Measurements from ENCODE around the gene ZCCHC14.
A peak's percentile ranks its signal among the peaks of the same experiment; 100 is the strongest.

Gene ZCCHC14

DNA sequence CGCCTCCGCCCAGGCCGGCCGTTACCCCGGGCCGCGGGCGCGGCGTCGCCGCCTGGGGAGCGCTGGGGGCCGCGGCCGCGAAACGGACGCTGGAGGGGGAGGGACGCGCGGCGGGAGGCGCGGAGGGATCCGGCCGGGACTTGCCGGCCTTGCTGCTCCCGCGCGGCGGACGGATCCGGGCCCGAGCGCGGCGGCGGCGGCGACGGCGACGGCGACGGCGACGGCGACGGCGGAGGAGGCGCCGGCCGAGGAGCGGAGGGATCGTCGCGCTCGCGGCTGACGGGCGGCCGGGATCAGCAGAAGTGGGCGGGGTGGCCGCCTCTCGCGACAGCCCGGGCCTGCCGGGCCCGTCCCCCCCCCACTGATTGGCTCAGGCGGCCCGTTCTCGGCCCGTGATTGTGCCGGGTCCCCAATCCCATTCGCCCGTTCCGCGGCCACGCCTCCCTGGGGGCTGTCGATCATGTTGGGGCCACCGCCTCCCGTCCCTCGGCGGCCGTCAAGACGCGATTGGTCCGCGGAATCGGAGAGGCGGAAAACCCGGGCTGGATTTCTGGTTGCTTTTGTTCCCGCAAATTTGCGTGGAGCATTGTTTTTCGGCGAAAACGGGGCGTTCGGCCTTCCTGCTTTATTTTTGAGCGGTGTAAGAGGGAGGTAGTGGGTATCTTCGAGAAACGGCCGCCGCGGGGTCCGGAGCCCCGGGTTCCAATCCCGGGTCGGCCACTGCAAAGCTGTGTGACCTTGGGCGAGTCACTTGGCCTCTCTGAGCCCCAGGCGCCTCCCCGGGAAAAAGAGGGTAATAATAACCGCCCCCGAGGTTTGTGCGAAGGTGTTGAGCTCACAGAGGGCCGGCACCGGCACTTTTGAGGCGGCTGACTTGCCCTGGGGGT, at the start of gene ZCCHC14:
Gene ZCCHC14, minus strand, starts transcription at position 304 of the 887 bp plus-strand sequence. CDS start 786 bp downstream, outside the sequence.
- DNase-seq (ENCODE audit: low read depth) = peak; percentile 99

DNA sequence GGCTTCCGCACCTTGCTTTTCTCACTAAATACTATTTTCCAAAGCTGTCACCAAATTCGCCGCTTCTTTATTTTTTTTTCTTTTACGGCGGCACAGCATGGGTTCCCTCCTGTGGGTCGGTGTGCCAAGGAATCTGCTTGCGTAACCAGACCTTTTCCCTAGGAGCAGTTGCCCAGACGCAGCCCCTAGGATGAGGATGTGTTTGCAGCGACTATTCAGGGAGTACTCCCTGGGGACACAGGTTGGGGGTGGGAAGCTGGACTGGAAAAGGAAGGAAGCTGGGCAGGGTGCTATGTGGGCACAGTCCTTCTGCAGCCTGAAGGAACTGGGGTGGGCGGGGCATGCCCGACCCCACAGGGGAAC, 49.0 kb upstream of the ZCCHC14 start:
- no peak for DNase-seq (ENCODE audit: low read depth)

DNA sequence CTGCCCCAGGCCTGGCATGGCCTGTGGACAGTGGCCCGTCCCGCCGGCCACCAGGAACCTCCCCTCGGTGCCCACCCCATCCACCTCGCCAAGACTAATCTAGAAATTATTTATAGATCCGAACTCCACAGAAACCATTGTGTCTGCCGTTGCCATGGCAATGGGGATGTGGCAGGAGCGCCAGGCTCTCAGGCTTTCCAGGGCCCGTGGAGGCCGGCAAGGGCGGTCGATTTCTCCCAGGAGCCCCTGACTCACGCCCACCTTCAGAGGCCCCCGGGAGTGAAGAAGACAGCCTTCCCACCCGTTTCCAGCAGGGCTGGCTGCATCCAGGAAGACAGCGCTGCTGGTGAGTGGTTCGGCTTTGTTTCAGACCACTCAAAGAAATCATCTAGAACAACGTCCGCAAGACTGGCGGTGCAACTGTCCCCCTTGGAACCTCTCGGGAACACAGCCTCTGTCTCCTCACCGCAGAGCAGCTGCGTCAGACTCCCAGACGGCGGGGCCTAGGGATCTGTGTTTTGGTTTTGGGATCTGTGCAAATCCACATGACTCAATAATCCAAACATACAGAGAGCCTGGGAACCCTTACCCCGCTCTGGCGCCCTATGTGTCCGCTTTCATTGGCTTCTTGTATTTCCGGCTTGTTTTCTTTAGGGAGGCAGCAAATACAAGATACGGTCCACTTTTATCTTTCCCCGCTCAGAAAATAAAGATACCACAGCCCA, 48.5 kb upstream of the ZCCHC14 start:
- no peak for DNase-seq (ENCODE audit: low read depth)

DNA sequence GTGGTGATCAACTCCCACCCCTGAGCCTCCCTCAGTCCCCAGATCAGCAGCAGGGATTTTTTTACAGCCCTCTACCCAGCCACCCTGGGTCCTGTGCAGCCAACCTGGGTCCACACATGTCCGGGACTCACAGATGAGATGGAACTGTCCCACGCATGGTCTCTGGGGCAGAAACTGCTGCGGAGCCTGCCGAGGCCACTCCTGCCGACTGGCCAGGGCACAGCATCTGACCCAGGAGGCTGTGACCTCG, 48.0 kb upstream of the ZCCHC14 start:
- DNase-seq (ENCODE audit: low read depth) = no peak

DNA sequence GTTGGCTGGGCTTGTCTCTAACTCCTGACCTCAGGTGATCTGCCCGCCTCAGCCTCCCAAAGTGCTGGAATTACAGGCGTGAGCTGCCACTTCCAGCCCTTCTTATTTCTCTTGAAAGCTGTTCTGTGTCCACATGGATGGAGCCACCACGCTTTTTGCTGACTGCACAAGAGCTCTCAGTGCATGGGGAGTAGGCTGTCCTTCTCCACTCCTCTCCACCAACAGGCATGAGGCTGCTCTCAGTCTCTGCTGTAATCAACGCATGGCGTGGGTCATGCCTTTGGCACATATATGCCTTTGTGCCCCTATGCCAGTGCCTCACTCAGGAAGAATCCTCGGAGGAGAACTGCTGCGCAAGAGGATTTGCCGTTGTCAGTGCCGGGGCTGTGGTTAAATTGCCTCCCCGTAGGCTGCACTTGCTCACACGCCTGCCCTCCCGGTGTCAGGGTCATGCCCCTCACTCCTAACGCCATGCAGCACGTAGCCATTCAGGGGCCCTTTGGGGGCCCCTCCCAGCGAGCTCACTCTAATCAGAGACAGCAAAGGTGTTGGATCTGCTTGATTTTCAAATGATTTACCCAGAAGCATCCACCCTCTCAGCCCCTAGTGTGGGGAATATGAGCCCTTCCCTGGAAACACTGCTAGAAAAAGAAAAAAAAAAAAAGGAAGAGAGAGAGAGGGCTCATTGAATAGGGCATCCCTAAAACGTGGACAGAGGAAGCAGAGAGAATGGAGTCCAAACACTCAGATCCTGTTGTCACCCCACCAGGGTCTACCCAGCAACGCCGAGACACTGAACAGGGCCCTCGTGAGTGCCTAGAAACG, 47.5 kb upstream of the ZCCHC14 start:
- DNase-seq (ENCODE audit: low read depth) = no peak

DNA sequence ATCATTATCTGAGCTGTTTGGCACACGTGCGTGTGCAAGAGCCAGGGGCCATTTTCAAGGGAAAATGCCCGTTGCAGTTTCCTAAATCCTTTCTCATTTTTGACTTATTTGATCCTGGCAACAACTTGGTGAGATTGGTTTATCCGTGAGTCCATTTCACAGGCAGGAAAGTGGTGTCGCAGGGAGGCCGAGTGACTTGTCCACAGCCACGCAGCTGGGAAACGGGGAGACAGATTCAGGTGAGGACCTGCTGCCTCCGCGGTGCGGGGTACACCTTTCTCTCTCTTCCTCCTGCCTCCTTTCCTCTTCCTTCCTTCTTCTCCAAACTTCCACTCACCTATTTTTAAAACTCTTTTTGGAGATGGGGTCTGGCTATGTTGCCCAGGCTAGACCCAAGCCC, 46.3 kb upstream of the ZCCHC14 start:
- no peak for DNase-seq (ENCODE audit: low read depth)

DNA sequence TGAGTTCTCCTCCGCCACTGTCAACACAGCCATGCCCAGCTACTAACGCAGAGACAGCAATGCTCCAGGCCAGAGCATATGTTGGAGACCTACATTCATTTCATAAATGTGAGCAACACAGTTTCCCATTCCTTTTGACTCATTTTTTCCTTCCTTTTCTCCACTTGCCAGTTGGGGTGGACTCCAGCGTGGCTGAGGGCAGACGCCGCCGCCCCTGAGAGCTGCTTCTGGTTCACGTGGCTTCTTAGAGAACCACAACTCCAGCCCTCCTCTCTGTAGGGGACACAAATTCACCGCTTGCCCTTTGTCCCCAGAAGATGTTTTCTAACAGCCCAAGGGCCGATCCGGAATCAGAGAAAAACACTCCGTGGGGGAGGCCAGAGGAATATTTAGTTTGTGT, 45.8 kb upstream of the ZCCHC14 start:
- DNase-seq (ENCODE audit: low read depth) = no peak

DNA sequence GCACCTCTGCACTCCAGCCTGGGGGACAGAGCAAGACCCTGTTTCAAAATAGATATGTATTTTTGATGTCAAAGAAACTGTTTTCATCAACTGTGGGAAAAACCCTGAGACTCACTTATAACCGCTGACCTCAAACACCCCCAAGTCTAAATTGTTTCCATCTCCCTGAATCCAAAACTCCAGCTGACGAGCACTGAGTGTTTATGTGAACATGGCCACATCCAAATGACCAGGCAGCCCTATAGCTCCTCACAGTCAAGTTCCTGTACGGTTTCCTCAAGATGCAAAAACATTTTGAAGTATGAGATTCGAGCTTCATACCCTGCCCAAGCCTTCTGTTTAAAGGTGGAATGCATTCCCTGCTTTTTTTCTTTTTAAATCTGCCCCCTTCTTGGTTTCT, 45.3 kb upstream of the ZCCHC14 start:
- no peak for DNase-seq (ENCODE audit: low read depth)

DNA sequence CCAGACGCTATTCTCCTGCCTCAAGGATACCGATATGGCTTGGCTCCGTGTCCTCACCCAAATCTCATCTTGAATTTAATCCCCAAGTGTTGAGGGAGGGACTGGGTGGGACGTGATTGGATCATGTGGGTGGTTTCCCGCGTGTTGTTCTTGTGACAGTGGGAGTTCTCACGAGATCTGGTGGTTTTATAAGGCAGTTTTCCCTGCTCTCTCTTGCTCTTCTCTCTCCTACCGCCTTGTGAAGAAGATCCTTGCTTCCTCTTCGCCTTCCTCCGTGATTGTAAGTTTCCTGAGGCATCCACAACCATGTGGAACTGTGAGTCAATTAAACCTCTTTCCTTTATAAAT, 43.9 kb upstream of the ZCCHC14 start:
- no peak for DNase-seq (ENCODE audit: low read depth)

DNA sequence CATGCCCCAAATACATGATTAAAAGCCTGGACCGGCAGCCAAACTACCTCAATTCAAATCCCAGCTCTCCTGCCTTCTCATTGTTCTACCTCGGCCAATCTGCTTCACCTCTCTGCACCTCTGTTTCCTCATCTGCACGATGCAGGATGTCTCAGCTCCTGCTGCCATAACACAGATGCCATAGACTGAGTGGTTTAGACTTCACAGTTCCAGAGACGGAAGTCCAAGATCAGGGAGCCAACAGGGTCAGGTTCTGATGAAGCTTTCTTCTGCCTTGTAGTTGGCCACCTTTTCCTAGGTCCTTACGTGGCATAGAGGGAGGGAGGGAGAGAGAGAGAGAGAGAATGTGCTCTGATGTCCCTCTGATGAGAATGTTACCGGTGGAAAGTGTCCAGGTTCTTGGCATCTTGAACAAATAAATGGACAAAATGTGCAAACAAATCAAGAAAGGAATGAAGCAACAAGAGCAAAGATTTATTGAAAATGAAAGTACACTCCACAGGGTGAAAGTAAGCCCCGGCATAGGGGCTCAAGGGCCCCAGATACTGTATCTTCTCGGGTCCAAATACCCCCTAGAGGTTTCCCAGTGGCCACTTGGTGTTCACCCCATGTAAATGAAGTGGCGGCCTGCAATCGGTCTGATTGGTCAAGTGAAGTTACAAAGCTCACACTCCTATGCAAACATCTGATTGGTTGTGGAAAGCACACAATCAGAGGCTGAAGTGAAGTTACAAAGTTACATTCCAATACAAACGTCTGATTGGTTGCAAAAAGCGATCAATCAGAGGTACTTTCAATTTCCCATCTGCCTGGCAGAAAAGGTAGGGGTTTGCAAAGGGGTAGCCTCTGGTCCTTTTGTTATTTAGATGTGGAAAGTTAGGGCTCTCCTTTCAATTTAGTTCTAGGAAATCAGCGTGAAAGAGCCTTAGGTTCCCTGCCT, 43.3 kb upstream of the ZCCHC14 start:
- no peak for DNase-seq (ENCODE audit: low read depth)

DNA sequence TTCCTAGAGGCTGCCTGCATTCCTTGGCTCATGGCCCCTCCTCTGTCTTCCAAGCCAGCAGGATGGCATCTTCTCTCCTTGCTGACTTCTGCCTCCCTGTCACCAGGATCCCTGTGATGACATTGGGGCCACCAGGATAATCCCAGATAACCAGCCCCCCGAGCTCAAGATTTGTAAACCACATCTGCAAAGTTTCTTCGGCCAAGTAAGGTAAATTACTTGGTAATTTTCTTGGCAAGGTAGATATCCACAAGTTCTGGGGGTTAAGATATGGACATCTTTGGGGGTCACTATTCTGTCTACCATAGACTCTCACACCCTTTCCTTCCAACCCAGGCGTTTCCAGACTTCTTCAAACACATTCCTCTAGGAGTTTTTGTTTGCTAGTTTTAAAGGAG, 42.6 kb upstream of the ZCCHC14 start:
- no peak for DNase-seq (ENCODE audit: low read depth)

DNA sequence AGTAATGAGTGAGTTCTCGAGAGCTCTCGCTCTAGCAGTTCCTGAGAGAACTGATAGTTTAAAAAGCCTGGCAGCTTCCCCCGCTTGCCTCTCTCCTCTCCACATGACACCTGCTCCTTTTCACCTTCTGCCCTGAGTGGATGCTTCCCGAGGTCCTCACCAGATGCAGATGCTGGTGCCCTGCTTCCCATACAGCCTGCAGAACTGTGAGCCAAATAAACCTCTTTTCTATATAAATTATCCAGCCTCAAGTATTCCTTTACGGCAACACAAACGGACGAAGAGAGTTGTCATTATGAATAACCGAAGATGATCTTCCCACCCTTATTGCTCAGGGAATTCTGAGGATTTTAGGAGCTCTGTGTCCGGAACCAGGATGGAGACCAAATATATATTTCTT, 41.9 kb upstream of the ZCCHC14 start:
- no peak for DNase-seq (ENCODE audit: low read depth)

DNA sequence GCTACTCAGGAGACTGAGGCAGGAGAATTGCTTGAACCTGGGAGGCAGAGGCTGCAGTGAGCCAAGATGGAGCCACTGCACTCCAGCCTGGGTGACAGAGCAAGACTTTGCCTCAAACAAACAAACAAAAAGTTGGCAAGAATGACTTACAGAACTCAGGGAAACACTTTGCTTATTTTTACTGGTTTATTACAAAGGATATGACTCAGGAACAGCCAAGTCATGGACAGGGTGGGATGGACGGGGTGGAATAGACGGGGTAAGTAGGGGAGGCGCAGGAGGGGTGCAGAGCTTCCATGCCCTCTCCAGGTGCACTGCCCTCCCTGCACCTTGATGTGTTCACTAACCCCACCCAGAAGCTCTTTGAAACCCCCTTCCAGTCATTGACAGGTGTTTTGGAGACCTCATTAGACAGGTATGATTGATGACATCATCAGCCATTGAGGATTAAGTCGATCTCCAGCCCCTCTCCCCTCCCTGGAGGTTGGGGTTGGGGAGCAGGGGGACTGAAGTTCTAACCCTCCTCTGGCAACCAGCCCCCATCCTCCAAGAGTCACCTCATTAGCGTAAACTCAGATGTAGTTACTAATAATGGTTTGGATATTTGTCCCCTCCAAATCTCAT, 41.3 kb upstream of the ZCCHC14 start:
- DNase-seq (ENCODE audit: low read depth) = no peak

DNA sequence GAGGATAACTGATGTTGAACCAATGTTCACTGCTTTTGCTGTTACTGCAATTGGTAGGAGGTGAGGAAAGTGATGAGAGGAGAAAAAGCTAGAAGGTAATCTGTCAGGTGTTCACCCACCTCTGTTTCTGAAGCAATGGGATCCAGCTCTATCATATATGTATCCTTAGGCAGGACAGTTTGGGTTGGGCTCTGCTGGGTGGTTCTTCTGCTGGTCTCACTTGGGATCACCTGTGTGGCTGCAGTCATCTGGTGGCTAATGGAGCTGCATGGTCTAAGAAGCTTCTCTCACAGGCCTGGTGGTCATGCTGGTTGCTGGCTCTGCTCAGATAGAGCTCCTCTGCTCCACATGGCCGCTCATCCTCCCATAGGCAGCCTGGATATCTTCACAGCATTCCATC, 40.2 kb upstream of the ZCCHC14 start:
- DNase-seq (ENCODE audit: low read depth) = no peak

DNA sequence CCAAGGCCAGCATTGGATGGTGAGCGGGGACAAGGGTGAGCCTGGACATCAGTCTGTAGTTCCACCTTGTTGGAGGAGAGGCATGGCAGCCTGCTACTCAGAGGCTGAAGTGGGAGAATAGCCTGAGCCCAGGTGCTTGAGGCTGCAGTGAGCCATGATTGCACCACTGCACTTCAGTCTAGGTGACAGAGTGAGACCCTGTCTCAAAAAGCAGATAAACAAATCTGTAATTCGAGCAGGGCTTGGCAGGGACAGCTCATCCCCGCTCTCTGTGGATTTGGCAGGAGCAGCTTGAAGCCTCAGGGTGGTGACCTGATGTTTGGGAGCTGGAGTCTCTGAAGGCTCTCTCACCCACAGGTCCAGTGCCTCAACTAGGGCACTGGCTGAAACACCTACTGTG, 38.6 kb upstream of the ZCCHC14 start:
- DNase-seq (ENCODE audit: low read depth) = no peak

DNA sequence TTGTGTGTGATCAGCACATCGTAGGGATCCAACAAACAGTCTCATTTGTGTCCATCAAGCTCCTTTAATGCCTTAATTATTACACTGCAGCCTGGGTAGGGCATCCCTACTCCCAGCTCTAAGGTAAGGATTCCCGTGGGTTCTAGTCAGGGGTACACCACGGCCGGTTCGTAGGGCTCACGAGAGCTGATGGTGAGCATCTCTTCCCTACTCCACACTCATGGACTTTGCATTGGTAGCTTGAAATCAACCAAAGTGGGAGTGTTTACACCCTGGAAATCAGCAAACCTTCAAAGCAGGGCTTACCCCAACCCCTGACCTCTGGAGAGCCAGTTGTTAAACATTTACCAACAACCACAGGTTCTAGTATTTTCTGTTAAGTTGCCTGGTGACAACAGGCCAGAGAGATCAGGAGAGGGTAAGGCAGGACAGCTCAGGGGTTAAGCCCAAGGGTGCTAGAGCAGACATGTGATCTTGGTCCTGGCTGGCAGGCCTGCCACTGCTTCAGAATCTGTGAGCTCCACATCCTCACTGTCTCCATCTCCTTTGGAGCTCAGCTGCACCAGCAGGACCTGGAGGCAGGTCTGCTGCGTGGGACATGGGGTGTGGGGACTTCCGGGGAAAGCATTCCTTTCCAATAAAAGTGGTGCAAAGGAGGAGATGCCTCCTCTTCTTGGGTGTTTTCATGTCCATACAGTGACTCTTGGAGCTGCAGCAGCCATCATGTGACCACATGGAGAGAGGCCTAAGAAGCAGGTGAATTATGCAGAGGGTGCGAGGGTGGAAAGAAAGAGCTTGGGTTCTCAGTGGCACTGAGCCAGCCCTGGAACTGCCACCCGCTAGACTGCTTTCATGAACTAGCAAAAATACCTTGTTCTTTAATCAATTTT, 36.1 kb upstream of the ZCCHC14 start:
- DNase-seq (ENCODE audit: low read depth) = no peak

DNA sequence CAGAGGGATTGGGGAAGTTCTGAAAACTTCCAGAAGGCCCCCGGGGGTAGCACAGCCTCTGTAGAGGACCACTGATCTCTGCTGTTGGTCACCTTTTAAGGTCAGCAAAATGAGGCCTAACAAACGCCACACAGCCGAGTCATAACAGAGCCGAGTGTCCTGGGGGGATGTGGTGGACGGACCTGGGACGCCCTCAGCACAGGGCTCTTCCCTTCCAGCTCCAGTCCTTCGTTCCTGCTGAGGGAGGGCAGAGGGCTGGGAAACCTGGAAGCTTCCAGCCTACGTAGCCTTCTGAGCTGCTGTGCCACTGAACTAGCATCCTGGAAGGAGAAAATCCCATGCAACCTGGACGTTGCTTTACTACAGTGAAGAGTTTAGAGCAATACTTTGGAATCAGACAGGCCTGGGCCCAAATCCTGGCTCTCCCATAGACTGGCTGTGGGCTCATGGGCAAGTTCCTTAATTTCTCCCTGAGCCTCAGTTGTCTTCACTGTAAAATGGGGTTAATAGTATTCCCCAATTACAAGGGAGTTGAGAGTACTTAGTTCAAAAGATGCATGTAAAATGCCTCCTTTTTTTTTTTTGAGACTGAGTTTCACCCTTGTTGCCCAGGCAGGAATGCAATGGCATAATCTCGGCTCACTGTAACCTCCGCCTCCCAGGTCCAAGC, 34.4 kb upstream of the ZCCHC14 start:
- no peak for DNase-seq (ENCODE audit: low read depth)

DNA sequence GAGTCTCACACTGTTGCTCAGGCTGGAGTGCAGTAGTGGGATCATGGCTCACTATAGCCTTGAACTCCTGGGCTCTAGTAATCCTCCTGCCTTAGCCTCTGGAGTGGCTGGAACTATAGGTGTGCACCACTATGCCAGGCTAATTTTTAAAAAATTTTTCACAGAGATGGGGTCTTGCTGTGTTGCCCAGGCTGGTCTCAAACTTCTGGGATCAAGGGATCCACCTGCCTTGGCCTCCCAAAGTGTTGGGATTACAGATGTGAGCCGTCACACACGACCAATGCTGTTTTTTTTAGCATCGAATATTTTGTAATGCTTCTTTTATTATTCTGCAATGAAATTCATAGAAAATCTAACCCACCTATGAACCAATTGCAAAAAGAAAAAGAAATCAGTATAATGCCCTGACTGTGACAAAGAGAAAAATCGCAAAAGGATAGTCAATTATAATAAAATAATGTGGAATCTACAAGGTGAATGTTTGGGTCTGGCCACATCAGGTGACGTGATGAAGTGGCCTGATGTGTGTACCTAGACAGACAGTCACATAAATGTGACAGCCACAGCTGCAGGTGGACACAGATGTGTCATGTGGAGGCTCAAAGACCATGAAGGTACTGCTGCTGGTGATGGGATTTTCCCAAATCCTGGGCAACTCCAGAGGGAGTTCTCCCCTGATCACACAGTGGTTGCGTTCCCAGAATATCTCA, 33.6 kb upstream of the ZCCHC14 start:
- no peak for DNase-seq (ENCODE audit: low read depth)

DNA sequence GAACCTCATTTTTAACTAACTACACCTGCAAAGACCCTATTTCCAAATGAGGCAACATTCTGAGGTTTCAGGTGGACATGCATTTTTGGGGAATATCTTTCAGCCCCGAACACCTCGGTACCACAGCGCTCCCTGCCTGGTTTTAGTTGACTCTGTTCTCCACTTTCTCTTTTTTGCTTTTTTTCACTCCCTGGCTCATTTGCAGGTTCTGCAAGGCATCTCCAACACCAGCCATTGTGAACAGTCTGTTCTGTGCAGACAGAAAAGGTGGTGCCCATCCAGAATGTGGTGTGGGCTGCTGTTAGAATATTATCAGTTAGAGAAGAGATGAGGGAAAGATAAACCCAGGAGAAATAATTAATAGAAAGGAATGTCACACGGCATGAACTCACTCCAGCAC, 32.5 kb upstream of the ZCCHC14 start:
- DNase-seq (ENCODE audit: low read depth) = no peak

All from activated T-cell treated with anti-CD3 and anti-CD28 coated beads for 1 hour (primary cell).